HG02885 (cell line): Measurements from ENCODE around the gene SPDYE9.
"Not testable (repeated sequence)": the region's sequence is repeated elsewhere in the genome, so short reads cannot be mapped to it uniquely, and the experiment has no call there.

Experiments used
- ATAC-seq: cut with Tn5 transposase; IDR thresholded peaks from one replicate; pipeline ENCODE4 v1.9.1; 2021; ENCODE audit warnings: mild to moderate bottlenecking; ENCODE audit not compliant: unreplicated experiment, poor library complexity

Gene SPDYE9, protein sequence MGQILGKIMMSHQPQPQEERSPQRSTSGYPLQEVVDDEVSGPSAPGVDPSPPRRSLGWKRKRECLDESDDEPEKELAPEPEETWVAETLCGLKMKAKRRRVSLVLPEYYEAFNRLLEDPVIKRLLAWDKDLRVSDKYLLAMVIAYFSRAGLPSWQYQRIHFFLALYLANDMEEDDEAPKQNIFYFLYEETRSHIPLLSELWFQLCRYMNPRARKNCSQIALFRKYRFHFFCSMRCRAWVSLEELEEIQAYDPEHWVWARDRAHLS

DNA sequence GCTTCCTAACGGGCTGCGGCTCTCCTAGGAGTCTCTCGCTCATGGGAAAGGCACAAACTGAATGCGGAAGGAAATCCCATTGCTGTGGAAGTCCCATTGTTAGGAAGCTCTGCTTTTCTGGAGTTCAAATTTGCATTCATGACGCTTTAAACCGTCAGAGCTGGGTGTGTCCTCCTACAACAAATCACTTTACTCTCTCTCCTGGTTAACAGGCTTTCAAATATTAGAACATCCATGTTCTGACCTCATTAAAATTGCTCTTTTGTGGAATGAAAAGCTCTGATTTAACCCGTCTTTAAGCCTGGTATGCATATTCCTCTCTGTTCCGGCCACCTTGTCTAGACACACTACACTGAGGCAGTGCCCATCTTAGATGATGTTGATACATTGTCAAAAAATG lies at the start of gene SPDYE9:
Gene SPDYE9, minus strand, starts transcription at position 101 of the 400 bp plus-strand sequence. CDS start 1,800 bp downstream, outside the sequence.
- ATAC-seq: not testable (repeated sequence)

DNA sequence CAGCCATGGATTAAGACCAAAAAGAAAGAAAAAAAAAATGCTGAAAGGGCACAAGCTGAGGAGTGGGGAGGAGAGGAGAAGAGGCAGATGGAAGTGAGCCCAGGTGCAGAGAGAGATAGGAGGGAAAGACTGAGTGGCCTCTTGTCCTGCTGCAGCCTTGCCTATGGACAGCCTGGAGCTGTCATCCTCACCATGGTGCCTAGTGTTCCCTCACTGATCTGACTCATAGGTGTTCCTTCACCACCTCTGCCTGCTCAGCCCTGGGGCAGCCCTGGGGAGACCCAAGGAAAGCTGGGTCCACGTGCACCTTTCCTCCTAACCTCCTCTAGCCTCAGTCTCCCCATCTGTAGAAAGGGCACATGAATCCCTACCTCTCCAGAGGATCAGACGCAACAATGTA lies 49.0 kb upstream of the SPDYE9 start:
- not testable (repeated sequence) for ATAC-seq

DNA sequence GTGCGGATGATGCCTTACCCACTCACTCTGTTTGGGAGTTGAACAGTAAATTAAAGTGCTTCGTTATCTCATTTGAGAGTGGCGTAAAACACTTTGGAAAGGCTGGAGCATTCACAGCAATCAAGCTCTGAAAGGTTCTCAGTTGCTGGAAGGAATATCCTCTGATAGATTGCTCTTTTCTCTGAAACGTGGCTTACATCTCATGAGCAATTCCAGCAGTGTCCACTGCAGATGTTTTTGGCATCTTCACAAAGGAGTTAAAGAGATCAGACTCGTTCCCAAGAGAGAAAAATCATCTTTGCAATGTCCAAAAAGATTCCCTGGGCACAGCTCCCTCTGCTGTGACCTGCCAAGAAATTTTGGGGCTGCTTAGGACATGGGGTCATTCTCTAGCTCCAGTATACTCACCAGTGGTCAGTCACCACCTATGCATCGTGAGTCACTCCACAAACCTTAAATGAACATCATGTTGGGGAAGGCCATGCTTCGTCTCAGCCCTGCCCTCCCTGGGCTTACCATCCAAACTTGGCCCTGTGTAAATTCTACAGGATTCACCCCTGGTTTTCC lies 46.9 kb upstream of the SPDYE9 start:
- not testable (repeated sequence) for ATAC-seq

DNA sequence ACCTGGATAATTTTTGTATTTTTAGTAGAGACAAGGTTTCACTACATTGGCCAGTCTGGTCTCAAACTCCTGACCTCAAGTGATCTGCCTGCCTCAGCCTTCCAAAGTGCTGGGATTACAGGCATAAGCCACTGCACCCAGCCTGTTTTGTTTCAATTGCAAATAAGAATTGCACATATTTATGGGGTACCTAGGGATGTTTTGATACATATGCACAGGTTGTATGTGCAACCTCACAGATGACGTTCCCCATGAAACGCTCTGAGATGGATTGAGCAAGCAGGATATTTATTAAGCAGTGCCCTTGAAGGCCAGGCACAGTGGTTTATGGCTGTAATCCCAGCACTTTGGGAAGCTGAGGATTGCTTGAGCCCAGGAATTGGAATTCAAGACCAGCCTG lies 44.8 kb upstream of the SPDYE9 start:
- ATAC-seq: not testable (repeated sequence)

DNA sequence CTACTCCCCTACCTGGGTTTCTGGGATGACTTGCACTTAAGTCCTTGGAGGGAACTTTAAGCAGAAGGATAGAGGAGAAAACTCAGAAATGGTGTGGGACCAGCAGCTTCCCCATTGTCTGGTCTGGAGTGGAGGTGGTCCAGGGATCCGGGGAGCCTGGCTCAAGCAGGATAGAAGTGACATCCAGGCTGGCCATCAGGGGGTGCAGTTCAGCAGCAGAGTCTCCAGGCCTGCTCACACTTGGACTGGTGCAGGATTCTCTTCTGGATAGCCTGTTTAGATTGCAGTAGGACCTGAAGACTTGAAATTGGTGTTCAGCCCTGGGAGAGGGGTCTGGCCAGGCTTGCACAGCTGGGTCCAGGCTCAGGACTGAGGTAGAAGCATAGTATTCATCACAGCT lies 38.3 kb upstream of the SPDYE9 start:
- not testable (repeated sequence) for ATAC-seq

DNA sequence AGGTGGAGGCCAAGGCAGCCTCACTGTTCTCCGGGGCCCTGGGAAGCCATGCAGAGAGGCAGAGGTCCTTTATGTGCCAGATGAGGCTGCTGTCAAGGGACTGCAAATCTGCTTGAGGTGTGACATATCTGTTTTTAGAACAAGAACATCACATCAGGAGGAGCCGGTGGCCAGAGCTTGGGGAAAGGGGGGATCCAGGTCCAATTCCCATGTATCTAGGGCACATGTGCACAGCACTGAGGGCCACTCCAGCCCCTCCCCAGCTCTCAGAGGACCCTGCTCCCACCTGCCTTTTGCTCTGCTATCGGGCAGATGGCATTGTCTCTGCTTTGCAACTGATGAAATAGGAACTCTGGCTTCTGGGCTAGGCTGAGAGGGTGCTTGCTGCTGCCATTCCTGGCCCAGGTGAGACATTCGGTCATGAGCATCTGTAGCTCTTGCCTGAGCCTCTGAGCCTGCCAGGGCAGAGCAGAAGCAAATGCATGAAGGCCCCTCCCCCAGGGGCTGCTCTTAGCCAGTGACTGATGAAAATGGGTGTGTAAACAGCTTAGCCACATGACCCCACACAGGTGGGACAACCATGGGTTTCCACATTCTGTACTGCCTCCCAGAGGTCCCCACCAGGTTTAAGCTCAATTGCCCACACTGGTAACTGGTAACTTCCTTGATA lies 37.1 kb upstream of the SPDYE9 start:
- not testable (repeated sequence) for ATAC-seq

DNA sequence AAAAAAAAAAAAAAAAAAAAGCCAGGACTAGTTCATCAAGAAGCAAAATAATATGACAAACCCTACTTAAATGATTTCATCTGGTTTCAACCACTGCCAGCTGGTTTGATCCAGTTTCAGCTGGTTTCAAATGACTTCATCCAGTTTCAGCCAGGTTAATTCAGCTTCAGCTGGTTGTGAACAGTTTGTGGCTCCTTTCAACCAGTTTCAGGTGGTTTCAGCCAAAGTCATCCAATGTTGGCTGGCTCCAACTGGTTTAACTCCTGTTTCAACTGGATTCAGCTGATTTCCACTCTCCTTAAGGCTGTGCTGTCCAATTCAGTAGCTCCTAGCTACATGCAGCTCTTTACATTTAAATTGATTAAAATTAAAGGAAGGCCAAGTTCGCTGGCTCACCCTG lies 32.3 kb upstream of the SPDYE9 start:
- not testable (repeated sequence) for ATAC-seq

DNA sequence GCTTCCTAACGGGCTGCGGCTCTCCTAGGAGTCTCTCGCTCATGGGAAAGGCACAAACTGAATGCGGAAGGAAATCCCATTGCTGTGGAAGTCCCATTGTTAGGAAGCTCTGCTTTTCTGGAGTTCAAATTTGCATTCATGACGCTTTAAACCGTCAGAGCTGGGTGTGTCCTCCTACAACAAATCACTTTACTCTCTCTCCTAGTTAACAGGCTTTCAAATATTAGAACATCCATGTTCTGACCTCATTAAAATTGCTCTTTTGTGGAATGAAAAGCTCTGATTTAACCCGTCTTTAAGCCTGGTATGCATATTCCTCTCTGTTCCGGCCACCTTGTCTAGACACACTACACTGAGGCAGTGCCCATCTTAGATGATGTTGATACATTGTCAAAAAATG lies 28.0 kb downstream of the SPDYE9 start, which contains the start of gene SPDYE11:
Gene SPDYE11, minus strand, starts transcription at position 101 of the 400 bp plus-strand sequence. CDS start 1,800 bp downstream, outside the sequence.
- not testable (repeated sequence) for ATAC-seq

DNA sequence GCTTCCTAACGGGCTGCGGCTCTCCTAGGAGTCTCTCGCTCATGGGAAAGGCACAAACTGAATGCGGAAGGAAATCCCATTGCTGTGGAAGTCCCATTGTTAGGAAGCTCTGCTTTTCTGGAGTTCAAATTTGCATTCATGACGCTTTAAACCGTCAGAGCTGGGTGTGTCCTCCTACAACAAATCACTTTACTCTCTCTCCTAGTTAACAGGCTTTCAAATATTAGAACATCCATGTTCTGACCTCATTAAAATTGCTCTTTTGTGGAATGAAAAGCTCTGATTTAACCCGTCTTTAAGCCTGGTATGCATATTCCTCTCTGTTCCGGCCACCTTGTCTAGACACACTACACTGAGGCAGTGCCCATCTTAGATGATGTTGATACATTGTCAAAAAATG lies 56.2 kb downstream of the SPDYE9 start, which contains the start of gene SPDYE8:
Gene SPDYE8, minus strand, starts transcription at position 101 of the 400 bp plus-strand sequence. CDS start 1,800 bp downstream, outside the sequence.
- not testable (repeated sequence) for ATAC-seq
